ENCODE measurements around the gene TRIM62. TPM values are rescaled to one million over a fixed set of nuclear protein-coding genes. Genes with fewer than 3 reads are reported as not detected.

TRIM62 gene
- total RNA-seq, 2 experiments from 2014 or later: 3.8 to 5.2 TPM

DNA sequence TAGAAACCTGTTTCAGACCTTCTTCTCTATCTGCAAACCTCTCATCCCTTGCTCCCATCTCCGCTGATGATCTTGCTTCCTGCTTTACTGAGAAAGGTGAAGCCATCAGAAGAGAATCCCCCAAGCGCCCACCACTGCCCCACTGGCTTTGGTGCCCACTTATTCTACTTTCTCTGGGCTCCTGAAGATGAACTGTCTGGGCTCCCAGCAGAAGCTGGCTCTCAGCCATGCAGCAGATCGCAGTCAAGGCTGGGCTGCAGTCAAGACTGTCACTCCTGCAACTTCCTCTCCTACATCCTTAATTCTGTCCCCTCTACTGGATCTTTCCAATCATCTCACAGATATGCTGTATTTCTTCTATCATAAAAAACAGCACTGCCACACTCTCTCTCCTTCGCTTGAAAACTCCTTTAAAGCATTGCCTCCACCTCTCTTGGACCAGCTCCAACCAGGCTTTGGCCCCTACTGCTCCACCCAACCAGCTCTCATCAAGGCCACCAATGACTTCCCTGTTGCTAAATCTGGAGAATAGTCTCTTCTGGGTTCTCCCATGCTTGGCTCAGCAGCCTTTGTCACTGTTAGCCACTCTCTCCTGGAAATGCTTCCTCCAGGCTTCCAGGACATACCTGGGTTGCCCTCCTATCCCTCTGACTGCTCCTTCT is 25.8 kb downstream of the TRIM62 start:
- ChIA-PET POLR2A (no interaction called here), CTCF (no interaction called here)
- ATAC-seq (no peak), DNase-seq (no peak)
- no peaks in the 10 kb centered on the region for H3K4me1 Mint-ChIP-seq (ENCODE audit: low read depth)
- TF ChIP-seq, protein P1, sequence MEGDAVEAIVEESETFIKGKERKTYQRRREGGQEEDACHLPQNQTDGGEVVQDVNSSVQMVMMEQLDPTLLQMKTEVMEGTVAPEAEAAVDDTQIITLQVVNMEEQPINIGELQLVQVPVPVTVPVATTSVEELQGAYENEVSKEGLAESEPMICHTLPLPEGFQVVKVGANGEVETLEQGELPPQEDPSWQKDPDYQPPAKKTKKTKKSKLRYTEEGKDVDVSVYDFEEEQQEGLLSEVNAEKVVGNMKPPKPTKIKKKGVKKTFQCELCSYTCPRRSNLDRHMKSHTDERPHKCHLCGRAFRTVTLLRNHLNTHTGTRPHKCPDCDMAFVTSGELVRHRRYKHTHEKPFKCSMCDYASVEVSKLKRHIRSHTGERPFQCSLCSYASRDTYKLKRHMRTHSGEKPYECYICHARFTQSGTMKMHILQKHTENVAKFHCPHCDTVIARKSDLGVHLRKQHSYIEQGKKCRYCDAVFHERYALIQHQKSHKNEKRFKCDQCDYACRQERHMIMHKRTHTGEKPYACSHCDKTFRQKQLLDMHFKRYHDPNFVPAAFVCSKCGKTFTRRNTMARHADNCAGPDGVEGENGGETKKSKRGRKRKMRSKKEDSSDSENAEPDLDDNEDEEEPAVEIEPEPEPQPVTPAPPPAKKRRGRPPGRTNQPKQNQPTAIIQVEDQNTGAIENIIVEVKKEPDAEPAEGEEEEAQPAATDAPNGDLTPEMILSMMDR (IDR thresholded peaks at IDR 0.05): no peak
- no peaks in the 10 kb centered on the region for H3K36me3 Mint-ChIP-seq (ENCODE audit: low read depth)
- no peaks in the 10 kb centered on the region for H3K27me3 Mint-ChIP-seq
- intact Hi-C loops (cut with micrococcal nuclease): no loop called here
- H3K4me3 Mint-ChIP-seq: no peak overlapping the region
- H3K27ac Mint-ChIP-seq: no peak overlapping the region
- no peaks in the 10 kb centered on the region for H3K9me3 Mint-ChIP-seq

DNA sequence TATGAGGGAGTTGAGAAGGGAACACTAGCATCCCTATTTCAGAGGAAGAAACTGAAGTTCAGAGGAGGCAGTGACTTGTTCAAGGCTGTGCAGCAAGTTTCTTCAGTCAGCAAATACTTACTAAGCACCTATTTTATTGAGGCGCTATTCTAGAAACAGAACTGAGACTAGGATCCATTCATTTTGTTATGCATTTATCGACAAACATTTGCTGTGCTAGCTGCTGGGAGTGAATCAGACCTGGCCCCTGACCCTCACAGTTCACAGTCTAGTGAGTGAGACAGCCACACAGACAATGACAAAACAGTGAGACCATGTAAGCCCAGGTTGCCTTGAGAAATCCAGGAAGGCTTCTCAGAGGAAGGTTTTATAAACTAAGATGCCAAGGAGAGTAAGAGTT is 28.2 kb downstream of the TRIM62 start:
- Mint-ChIP-seq H3K36me3 (ENCODE audit: low read depth) (no peaks in the 10 kb centered on the region), H3K4me3 (no peak overlapping the region), H3K9me3 (no peaks in the 10 kb centered on the region), H3K4me1 (ENCODE audit: low read depth) (no peaks in the 10 kb centered on the region), H3K27ac (no peak overlapping the region), H3K27me3 (no peaks in the 10 kb centered on the region)
- intact Hi-C loops (cut with micrococcal nuclease): no loop called here
- POLR2A ChIA-PET: no interaction called here
- DNase-seq (no peak), ATAC-seq (no peak)
- TF ChIP-seq, protein P1 (IDR thresholded peaks at IDR 0.05): no peak
- CTCF ChIA-PET: no interaction called here

DNA sequence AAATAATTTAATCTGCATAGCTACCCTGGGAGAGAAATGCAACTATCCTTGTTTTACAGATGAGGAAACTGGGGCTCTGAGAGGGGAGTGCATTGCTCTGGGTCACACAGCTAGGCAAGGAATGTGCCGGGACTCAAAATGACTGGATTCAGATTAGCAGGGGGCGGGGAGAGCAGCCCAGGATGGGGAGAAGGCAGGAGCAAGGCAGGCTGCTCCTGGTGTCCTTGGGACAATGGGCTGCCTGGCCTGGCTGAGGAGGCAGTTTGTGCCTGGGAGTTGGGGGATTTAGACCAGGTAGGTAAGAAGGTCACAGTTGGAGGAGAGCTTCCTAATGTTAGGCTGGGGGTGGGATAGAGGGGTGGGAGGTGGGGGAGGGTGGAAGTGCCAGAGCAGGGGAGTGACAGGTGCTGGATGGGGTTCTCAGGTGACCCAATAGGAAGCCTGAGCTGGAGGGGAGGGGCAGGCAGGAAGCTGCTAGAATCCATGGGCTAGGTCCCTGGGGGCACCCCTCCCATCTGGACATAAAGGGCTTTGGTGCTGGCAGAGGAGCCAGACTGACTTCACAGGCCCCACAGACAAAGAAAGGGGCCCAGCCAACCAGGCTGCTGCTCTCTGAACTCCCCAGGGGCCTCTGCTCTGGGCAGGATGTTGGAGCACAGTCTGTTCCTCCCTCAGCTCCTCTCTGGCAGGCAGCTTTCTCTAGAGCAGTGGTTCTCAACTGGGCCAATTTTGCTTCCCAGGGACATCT is 29.0 kb downstream of the TRIM62 start:
- intact Hi-C loops (cut with micrococcal nuclease): no loop called here
- ATAC-seq (peak; percentile 34), DNase-seq (no peak)
- TF ChIP-seq, protein P1 (IDR thresholded peaks at IDR 0.05): no peak
- Mint-ChIP-seq H3K9me3 (no peaks in the 10 kb centered on the region), H3K27ac (peak overlapping the region; percentile 14), H3K4me1 (ENCODE audit: low read depth) (no peaks in the 10 kb centered on the region), H3K27me3 (no peaks in the 10 kb centered on the region), H3K36me3 (ENCODE audit: low read depth) (no peaks in the 10 kb centered on the region), H3K4me3 (no peak overlapping the region)
- ChIA-PET POLR2A (no interaction called here), CTCF (interaction anchor here (2.9 kb wide), 1 partner anchor 15 kb away, joined by 9 read pairs; no protein-coding TSS in a partner anchor)

DNA sequence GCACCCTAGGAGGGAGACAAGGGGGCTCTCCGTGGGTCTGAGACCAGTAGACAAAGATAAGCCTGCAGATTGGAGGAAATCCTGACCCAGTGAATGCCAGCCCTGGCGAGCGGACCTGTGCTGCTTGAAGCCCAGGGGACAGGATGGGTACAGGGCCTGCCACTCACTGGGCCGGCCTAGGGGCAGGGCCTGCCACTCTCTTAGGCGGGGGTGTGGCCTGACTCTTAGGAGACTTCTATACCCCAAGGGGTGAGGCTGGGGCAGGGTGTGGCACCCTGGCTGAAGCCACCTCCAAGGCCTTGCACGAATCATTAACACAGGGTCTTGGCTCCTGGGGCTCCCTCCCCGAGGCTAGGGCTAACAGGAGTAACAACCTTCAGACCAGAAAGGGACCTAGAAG is 30.7 kb downstream of the TRIM62 start:
- POLR2A ChIA-PET: no interaction called here
- Mint-ChIP-seq H3K27me3 (no peaks in the 10 kb centered on the region), H3K27ac (no peak overlapping the region), H3K36me3 (ENCODE audit: low read depth) (peaks cover 2% of the 10 kb centered on the region), H3K9me3 (no peaks in the 10 kb centered on the region), H3K4me1 (ENCODE audit: low read depth) (no peaks in the 10 kb centered on the region), H3K4me3 (no peak overlapping the region)
- intact Hi-C loops (cut with micrococcal nuclease): no loop called here
- no peak for DNase-seq
- CTCF ChIA-PET: interaction anchor here (2.9 kb wide), 1 partner anchor 13 kb away, joined by 9 read pairs; no protein-coding TSS in a partner anchor
- no peak for ATAC-seq
- TF ChIP-seq, protein P1 (IDR thresholded peaks at IDR 0.05): no peak

DNA sequence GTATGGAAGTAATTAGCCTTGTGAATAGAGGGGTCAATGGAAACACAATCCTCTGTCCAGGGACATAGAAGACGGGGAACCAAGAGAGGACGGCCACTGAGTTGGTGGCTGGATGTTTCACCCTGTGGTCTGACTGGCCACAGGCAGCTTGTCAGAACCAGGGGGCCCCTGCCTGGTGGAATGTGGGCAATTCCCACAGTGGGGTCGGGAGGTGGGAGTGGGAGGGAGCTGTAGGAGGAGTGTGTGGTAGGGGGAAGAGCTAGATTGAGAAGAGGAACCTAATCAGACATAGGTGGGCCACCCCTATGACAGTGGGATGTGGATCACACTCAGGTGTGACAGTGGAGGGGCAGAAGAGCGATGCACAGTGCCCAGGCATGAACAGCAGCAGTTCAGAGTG is 31.3 kb downstream of the TRIM62 start:
- peaks cover 2% of the 10 kb centered on the region for H3K36me3 Mint-ChIP-seq (ENCODE audit: low read depth)

More for the DNA sequence above, 31.3 kb downstream of the TRIM62 start:
- ATAC-seq (no peak), DNase-seq (no peak)
- ChIA-PET POLR2A (interaction anchor here (0.9 kb wide), 1 partner anchor 10 kb away, joined by 3 read pairs; no protein-coding TSS in a partner anchor), CTCF (interaction anchor here (1.3 to 2.9 kb wide), 2 partner anchors 12 to 13 kb away, joined by 5 to 9 read pairs; no protein-coding TSS in a partner anchor)
- TF ChIP-seq, protein P1 (IDR thresholded peaks at IDR 0.05): no peak
- Mint-ChIP-seq H3K27me3 (no peaks in the 10 kb centered on the region), H3K4me1 (ENCODE audit: low read depth) (no peaks in the 10 kb centered on the region), H3K4me3 (no peak overlapping the region), H3K27ac (no peak overlapping the region), H3K9me3 (no peaks in the 10 kb centered on the region)
- intact Hi-C loops (cut with micrococcal nuclease): no loop called here

Data from activated CD8-positive, alpha-beta T cell treated with anti-CD3 and anti-CD28 coated beads for 36 hours (primary cell).